Osteocyte (in vitro differentiated cells): Measurements from ENCODE around the gene ZFR. TPM values are rescaled to one million over a fixed set of nuclear protein-coding genes. Genes with fewer than 3 reads are reported as not detected.

Experiments
- DNase-seq: peaks from one replicate; pipeline ENCODE4 v3.0.0; 2021; ENCODE audit warnings: mixed read lengths; ENCODE audit not compliant: unreplicated experiment; ENCODE audit errors: extremely low spot score
- H3K27ac Mint-ChIP-seq: one replicate; pipeline ENCODE4 v1.8.0; 2021; ENCODE audit warnings: mild to moderate bottlenecking, mixed read lengths; ENCODE audit not compliant: unreplicated experiment
- H3K27me3 Mint-ChIP-seq: one replicate; pipeline ENCODE4 v1.8.0; 2021; ENCODE audit warnings: mixed read lengths; ENCODE audit not compliant: unreplicated experiment
- H3K36me3 Mint-ChIP-seq: one replicate; pipeline ENCODE4 v1.8.0; 2021; ENCODE audit warnings: mixed read lengths; ENCODE audit not compliant: unreplicated experiment
- H3K4me1 Mint-ChIP-seq: one replicate; pipeline ENCODE4 v1.8.0; 2021; ENCODE audit warnings: mixed read lengths; ENCODE audit not compliant: unreplicated experiment
- H3K4me3 Mint-ChIP-seq: one replicate; pipeline ENCODE4 v1.8.0; 2021; ENCODE audit warnings: mild to moderate bottlenecking, moderate library complexity, mixed read lengths; ENCODE audit not compliant: unreplicated experiment
- H3K9me3 Mint-ChIP-seq: one replicate; pipeline ENCODE4 v1.8.0; 2021; ENCODE audit warnings: mixed read lengths; ENCODE audit not compliant: unreplicated experiment
- CTCF ChIP-seq: fragments of 200-600 bp; sonication (generic); IDR thresholded peaks from 2 replicates; pipeline ENCODE4 v1.5.0; 2021; ENCODE audit warnings: antibody characterized with exemption, mild to moderate bottlenecking, moderate library complexity
- total RNA-seq: library from RNA; stranded (reverse); gene quantifications from 2 replicates; pipeline ENCODE4 v1.2.1, GENCODE V29; 2021

Gene ZFR
- total RNA-seq, 1 donor from 2014 or later, result 87.1 TPM

- TF ChIP-seq CTCF, result no peak
- no peak overlapping the region for H3K27ac Mint-ChIP-seq
- H3K36me3 Mint-ChIP-seq, result no peaks in the 10 kb centered on the region
- H3K9me3 Mint-ChIP-seq, result no peaks in the 10 kb centered on the region
- no peak for DNase-seq
- no peaks in the 10 kb centered on the region for H3K4me1 Mint-ChIP-seq
- H3K27me3 Mint-ChIP-seq, result peaks cover 4% of the 10 kb centered on the region
- no peak overlapping the region for H3K4me3 Mint-ChIP-seq
These were observed 17.0 kb upstream of the ZFR start for GRCh38 chr5:32461441-32462120.

- H3K9me3 Mint-ChIP-seq, result no peaks in the 10 kb centered on the region
- no peak for DNase-seq
- TF ChIP-seq CTCF, result no peak
- H3K27me3 Mint-ChIP-seq, result peaks cover 10% of the 10 kb centered on the region
- H3K27ac Mint-ChIP-seq, result no peak overlapping the region
- no peaks in the 10 kb centered on the region for H3K4me1 Mint-ChIP-seq
- H3K4me3 Mint-ChIP-seq, result no peak overlapping the region
- no peaks in the 10 kb centered on the region for H3K36me3 Mint-ChIP-seq
These were observed 16.2 kb upstream of the ZFR start for GRCh38 chr5:32460702-32461101.

- no peaks in the 10 kb centered on the region for H3K9me3 Mint-ChIP-seq
- no peak for TF ChIP-seq CTCF
- no peak for DNase-seq
- H3K27ac Mint-ChIP-seq, result no peak overlapping the region
- H3K36me3 Mint-ChIP-seq, result no peaks in the 10 kb centered on the region
- no peak overlapping the region for H3K4me3 Mint-ChIP-seq
- peaks cover 16% of the 10 kb centered on the region for H3K27me3 Mint-ChIP-seq
- H3K4me1 Mint-ChIP-seq, result no peaks in the 10 kb centered on the region
These were observed 14.4 kb upstream of the ZFR start for GRCh38 chr5:32458880-32459495.

- TF ChIP-seq CTCF, result no peak
- Mint-ChIP-seq H3K27ac (no peak overlapping the region), H3K36me3 (no peaks in the 10 kb centered on the region), H3K4me1 (no peaks in the 10 kb centered on the region), H3K4me3 (no peak overlapping the region), H3K9me3 (no peaks in the 10 kb centered on the region), H3K27me3 (peaks cover 16% of the 10 kb centered on the region)
- no peak for DNase-seq
These were observed 10.8 kb upstream of the ZFR start for GRCh38 chr5:32455311-32455710.

GRCh38 chr5:32454821-32455220 lies 10.3 kb upstream of the ZFR start:
- no peak overlapping the region for H3K4me3 Mint-ChIP-seq
- no peak for TF ChIP-seq CTCF
- H3K4me1 Mint-ChIP-seq, result no peaks in the 10 kb centered on the region
- no peak overlapping the region for H3K27ac Mint-ChIP-seq
- H3K27me3 Mint-ChIP-seq, result peaks cover 16% of the 10 kb centered on the region
- no peaks in the 10 kb centered on the region for H3K36me3 Mint-ChIP-seq
- DNase-seq, result no peak
- H3K9me3 Mint-ChIP-seq, result no peaks in the 10 kb centered on the region
